LHCN-M2 (cell line): Measurements from ENCODE around the gene SYNE4. TPM values are rescaled to one million over a fixed set of nuclear protein-coding genes. Genes with fewer than 3 reads are reported as not detected.
A peak's percentile ranks its signal among the peaks of the same experiment; 100 is the strongest.
"Not testable (repeated sequence)": the region's sequence is repeated elsewhere in the genome, so short reads cannot be mapped to it uniquely, and the experiment has no call there.

ENCODE experiments used
- DNase-seq: peaks from one replicate; pipeline ENCODE4 v3.0.0-alpha.2; 2012; ENCODE audit warnings: low read depth
- total RNA-seq: library from RNA; depleted of rRNA; stranded (reverse); fragments of >200 nt; gene quantifications from 2 replicates; pipeline ENCODE4 v1.2.3, GENCODE V29; 2014

The SYNE4 gene
- total RNA-seq, 1 experiment from 2014 or later, result 0.23 TPM

DNA sequence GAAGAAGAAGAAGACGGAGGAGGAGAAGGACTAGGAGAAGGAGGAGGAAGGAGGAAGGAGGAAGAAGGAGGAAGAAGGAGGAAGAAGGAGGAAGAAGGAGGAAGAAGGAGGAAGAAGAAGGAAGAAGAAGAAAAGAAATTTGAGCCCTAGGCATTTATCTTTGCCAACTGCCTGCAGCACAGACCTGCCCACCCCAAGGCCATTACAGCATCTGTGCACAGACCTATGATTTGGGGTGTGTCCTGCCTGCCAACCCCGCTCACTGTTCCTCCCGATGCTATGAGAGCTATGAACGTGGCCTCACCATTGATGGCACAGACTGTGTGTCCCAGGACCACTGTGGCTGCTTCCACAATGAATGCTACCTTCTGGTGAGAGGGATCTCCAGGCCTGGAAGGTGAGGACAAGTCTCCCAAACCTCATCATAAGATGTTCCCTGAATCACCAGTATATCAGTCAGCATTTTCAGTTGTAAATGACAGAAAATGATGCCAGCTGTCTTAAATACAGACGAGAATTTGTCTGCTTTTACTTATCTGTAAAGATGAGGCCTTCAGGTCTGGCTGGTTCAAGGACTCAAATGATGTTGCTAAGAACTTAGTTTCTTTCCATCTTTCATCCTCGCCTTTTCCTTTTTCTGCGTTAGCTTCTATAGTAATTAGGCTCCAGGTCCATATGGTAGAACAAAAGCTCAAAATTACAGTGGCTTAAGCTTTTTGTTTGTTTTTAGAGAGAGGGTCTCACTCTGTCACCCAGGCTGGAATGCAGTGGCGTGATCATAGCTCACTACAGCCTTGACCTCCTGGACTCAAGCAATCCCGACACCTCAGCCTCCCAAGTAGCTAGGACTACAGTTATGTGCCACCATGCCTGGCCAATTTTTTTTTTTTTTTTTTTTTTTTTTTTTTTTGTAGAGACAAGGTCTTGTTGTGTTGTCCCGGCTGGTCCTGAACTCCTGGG is 17.6 kb downstream of the SYNE4 start:
- DNase-seq, result no peak

DNA sequence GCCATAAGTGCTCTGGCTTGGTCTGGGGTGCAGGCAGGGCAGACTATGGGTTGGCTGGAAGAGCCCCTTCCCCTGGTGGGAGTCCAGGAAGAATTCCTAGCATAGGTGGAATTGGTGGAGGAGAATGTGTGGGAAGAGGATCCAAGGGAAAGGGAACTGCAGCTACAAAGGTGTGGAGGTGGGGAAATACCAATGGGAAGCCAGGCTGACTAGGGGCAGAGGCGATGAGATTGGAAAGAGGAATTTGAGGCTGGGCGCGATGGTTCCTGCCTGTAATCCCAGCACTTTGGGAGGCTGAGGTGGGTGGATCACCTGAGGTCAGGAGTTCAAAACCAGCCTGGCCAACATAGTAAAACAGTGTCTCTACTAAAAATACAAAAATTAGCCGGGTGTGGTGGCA is 18.5 kb downstream of the SYNE4 start:
- no peak for DNase-seq

DNA sequence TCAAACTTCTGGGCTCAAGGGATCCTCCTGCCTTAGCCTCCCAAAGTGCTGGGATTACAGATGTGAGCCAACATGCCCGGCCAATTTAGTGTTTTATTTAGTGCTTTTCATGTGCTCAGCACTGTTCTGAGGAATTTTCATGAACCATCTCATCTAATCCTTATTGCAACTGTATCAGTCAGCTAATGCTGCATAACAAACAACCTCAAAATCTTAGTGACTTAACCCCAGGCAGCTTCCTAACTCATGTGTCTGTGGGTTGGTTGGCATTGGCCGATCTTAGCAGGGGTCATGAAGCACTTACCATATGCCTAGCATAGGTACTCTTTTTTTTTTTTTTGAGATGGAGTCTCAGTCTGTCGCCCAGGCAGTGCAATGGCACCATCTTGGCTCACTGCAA is 19.8 kb downstream of the SYNE4 start:
- DNase-seq, result no peak

- no peak for DNase-seq
Observed at GRCh38 chr19:35987571-35987896, 21.1 kb downstream of the SYNE4 start.

- peak; percentile 13 for DNase-seq
Observed at GRCh38 chr19:35986664-35987570, 21.7 kb downstream of the SYNE4 start.

GRCh38 chr19:35986111-35986510 is 22.5 kb downstream of the SYNE4 start:
- DNase-seq, result no peak

- DNase-seq, result no peak
Observed at GRCh38 chr19:35983177-35983576, 25.4 kb downstream of the SYNE4 start.

GRCh38 chr19:35980997-35981396 is 27.6 kb downstream of the SYNE4 start:
- not testable (repeated sequence) for DNase-seq

DNA sequence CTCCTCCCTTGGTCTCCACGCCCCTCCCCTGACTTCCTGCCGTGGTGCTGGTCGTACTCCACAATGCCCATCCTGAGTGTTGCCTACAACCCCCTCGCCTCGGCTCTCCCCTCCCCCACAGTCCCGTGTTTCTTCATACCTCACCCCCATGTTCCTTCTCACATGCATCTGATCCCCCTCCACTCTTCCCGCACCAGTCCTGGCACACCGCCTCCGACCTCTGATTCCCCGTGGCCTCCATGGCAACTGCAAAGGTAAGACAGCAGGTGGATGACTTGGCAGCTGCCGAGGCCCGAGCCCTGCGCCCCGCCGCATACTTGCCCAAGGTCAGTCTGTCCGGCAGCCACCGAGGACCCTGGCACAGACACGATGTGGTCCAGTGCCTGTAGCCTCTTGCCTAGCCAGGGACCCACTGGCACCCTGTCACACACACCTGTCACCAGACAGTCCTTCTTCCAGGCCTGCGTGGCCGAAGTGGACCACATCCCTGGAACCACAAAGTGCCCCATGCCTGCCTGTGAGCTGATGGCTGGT is 29.7 kb downstream of the SYNE4 start:
- DNase-seq, result no peak

GRCh38 chr19:35978271-35978670 is 30.3 kb downstream of the SYNE4 start:
- no peak for DNase-seq

GRCh38 chr19:35977446-35978222 is 31.0 kb downstream of the SYNE4 start:
- no peak for DNase-seq

- DNase-seq, result no peak
Observed at GRCh38 chr19:35975608-35976214, 32.9 kb downstream of the SYNE4 start.

DNA sequence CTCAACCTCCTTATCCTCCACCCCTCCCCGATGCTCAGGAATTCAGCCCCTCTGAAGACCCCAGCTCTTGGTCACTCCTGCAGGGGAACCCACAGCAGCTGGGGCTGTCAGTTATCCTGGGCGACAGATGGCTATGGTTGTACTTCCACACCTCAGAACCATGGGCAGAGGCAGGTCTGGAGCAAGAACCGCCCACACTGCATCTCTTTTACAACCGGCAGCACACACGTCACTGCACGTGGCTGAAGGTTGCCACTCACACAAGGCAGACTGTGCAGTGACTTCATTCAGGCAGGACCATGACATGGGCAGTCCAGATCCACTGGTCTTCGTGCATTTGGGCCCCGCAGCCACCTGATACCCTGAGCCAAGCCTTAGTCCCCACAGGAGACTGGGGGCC is 35.1 kb downstream of the SYNE4 start:
- no peak for DNase-seq

- DNase-seq, result no peak
Observed at GRCh38 chr19:35966771-35967170, 41.8 kb downstream of the SYNE4 start.

GRCh38 chr19:35963514-35963913 is 45.1 kb downstream of the SYNE4 start:
- peak; percentile 53 for DNase-seq

DNA sequence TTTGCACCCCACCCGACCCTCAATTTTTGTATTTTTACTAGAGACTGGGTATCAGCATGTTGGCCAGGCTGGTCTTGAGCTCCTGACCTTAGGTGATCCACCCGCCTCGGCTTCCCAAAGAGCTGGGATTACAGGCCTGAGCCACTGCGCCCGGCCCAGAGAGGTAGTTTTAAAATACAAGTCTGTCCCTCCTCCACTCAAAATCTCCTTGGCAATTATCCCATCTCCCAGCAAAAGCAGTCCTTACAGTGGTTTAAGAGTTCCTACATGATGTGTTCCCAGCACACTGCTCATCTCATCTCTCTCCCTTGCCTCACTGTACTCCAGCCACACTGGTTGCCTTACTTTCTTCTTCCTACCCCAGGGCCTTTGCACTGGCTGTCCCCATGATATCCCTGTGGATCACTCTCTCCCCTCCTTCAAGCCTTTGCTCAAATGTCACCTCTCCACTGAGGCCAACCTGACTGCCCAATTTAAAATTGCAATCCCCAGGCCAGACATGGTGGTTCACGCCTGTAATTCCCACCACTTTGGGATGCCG is 48.1 kb downstream of the SYNE4 start:
- DNase-seq, result no peak

DNA sequence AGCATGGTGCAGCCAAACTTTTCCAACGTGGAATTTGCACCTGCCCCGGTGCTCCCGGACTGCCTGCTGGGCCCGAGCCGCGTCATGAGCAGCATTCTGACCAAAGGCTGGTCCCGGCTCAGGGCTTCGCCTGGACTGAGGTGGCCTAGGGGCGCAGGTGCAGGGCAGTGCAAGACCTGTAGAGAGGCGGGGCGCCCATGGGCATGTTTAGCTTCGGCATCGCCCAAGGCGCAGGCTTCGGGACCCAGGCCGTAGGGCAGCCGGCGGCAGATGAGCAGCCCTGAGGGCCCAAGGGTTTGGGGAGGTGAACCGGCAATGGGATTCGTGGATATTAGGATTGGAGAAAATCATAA is 48.7 kb downstream of the SYNE4 start:
- no peak for DNase-seq

DNA sequence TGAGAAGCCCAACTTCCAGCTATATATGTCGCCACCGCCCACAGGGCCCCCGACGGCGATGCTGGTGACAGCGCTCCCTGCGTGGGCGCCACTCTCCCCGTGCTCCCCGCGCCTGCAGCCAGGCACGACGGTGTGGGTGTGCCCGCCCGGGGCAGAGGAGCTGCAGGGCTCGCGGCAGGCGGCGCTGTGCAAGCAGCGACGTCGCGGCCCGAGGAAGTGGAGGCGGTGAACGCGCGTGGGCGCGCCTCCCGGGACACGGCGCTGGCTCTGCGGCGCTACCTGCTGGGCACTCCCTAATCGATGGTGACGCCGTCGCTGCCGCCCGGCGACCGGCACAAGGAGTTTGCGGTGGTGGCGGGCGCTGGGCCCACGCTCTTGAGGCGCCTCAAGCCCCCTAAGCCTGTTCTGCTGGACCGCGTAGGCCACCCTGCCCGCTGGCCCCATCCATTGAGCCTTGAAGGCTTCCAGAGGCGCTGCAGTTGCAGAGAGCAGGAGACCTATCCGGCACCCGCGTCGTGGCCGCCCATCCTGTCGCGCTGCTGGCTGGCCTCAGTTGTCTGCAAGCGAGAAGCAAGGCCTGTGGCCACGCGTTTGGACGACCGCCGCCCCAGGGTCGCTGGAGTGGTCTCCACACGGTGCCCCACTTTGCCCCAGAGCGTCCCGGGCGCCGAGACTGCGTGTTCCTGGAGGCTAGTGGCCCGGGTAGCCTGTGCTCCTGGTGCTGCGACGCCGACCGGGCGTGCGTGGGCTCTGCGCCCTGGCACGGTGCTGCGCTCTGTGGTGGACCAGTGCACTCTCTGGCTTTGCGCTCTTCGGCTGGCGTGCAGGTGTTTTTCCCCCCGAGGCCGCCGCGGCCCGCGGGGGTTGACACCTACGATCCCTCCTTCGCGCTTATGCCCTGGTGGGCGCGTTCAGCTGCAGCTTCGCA is 49.3 kb downstream of the SYNE4 start:
- no peak for DNase-seq

GRCh38 chr19:35958660-35959039 is 50.0 kb downstream of the SYNE4 start:
- no peak for DNase-seq

- not testable (repeated sequence) for DNase-seq
Observed at GRCh38 chr19:35957411-35957810, 51.2 kb downstream of the SYNE4 start.
